Daoy (cell line): Measurements from ENCODE around the gene KLK15. TPM values are rescaled to one million over a fixed set of nuclear protein-coding genes. Genes with fewer than 3 reads are reported as not detected.
"Not testable (repeated sequence)": the region's sequence is repeated elsewhere in the genome, so short reads cannot be mapped to it uniquely, and the experiment has no call there.

Experiments used
- DNase-seq: peaks from one replicate; pipeline ENCODE4 v3.0.0-alpha.2; 2015; ENCODE audit warnings: low read depth
- total RNA-seq: library from RNA; depleted of rRNA; stranded (reverse); fragments of >200 nt; shearing (Covaris generic); gene quantifications from 2 replicates; pipeline ENCODE4 v1.2.3, GENCODE V29; 2014

The KLK15 gene
- total RNA-seq, 1 experiment from 2014 or later: not detected

DNA sequence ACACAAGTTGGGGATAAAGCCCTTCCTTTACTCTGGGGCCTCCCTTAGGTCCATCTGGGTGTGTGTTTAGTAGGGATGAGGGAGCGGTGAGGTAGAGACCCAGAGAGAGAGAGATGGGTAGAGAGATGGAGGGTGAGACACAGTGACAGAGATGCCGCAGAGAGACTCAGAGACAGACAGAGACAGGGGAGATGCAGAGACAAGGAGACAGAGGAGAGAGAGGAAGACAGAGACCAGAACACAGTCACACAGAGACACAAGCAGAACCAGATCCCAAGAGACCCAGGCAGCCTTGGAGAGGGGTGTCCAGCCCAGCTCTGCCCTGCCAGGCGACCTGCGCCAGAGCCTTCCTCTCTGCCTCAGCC is 12.1 kb downstream of the KLK15 start:
- no peak for DNase-seq

GRCh38 chr19:50820549-50821247 is 12.7 kb downstream of the KLK15 start:
- DNase-seq: no peak

DNA sequence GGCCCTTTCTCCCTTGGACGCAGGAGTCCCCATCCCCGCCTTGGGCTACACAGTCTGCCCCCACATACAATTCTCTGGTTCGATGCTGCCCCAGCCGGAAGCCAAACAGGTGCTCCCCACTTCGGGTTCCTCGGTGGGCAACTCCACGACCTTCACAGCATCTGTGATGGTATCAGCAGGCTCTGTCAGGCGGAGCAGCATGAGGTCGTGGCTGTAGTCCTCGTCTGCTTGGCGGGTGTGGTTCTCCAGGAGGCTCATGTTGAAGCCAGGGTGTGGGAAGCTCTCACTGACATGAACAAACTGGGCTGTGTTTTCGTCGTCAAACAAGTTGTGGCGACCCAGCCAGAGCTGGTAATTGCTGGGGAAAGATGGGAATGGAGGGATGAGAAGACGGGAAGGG is 13.3 kb downstream of the KLK15 start:
- DNase-seq: no peak

- no peak for DNase-seq
Measured at GRCh38 chr19:50819636-50820035, 13.7 kb downstream of the KLK15 start.

DNA sequence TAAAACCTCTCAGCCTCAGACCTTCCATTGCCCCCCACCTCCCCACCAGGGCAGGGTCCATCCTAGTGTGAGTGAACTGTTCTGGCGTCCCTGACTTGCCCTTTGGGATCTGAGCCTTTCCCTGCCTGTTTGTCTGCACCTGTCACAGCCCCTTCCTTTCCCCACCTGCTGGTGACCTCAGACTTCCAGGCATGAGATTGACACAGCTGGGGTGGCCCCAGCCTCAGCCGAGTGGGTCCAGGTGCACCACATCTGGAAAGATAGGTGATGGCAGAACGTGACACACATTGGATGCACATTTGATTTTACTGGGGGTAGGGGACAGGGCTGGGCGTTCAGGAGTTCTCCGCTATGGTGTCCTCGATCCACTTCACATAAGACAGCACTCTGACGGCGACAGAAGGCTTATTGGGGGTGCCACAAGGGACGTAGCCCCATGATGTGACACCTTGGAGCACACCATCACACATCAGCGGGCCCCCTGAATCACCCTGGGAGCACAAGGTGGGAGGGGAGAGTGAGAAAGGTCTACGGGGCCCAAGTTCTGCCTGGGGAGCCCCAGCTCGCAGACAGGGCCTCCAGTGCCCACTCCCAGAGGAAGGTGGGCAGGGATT is 14.4 kb downstream of the KLK15 start:
- no peak for DNase-seq

GRCh38 chr19:50817941-50818858 is 15.2 kb downstream of the KLK15 start:
- peak; percentile 79 for DNase-seq

DNA sequence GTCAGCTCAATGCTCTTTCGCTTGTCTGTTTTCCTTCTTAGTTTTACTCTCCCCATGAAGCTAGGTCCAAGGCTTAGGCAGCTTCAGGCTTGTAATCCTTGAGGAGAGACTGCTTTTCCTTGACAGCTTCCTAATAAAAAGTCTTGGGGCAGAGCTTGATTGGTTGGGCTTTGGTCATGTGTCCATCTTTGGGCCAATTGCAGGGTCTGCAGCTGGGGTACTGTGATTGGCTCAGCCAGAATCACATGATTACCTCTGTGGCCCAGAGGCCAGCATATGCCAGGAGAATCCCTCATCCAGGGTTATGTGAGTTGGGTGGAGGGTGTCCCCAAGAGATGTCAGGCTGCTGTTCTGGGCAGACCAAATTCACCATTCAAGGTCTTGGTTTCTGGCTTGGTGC is 17.9 kb downstream of the KLK15 start:
- no peak for DNase-seq

GRCh38 chr19:50814883-50815282 is 18.5 kb downstream of the KLK15 start:
- no peak for DNase-seq

- no peak for DNase-seq
Measured at GRCh38 chr19:50812474-50812873, 20.9 kb downstream of the KLK15 start.

GRCh38 chr19:50811622-50812238 is 21.6 kb downstream of the KLK15 start:
- not testable (repeated sequence) for DNase-seq

DNA sequence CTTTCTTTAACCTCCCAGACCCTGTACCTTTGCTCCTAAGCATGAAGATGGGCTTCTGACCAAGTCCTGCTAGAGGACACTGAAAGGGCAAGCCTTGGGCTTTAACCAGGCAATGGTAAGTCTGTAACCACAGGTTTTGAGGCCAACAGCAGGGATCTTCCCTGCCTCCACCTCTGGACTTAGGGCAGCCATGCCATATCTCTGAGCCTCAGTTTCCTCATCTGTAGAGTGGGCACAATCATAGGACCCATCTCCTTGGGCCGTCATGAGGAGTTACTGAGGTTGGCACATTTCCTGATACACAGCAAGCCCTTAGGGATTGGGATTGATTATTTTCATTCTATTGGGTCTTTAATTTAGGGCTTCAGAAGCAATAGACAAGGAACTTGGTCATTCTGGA is 24.5 kb downstream of the KLK15 start:
- DNase-seq: no peak

GRCh38 chr19:50804420-50805272 is 28.7 kb downstream of the KLK15 start:
- DNase-seq: peak; percentile 99

DNA sequence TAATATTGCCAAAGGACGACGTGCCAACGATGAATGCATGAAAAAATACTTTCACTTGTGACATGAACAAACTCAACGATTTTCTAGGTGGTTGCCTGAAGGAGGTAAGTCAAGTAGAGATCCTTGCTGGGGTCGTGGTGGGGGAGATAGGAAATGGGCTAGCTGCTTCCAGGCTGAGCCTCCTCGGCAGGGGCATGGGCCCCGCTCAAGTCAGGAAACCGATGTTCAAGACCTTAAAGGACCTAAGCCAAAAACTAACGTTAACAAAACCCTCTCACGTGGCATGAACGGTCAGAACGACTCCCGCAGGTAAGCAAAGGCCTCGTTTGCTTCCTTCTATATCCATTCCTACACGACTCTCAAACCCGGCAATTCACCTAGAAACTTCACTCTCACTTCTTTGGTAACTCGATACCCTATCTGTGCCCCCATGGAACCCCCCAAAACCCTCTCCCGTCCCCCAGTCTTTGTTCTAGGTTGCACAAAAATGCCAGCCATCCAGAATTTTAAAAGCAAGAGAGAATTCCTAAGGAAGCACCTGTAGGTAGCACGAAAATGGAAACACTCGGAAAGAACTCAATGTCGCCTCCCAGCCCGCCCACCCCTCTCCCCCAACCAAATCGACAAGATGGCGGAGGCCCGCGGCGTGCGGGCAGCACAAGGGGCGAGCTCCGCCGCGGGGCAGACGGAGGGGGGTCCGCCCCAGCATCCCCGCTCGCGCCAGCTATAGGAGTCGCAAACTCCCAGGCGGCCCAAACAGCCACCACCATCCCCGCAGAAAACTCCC is 29.5 kb downstream of the KLK15 start:
- peak; percentile 38 for DNase-seq

DNA sequence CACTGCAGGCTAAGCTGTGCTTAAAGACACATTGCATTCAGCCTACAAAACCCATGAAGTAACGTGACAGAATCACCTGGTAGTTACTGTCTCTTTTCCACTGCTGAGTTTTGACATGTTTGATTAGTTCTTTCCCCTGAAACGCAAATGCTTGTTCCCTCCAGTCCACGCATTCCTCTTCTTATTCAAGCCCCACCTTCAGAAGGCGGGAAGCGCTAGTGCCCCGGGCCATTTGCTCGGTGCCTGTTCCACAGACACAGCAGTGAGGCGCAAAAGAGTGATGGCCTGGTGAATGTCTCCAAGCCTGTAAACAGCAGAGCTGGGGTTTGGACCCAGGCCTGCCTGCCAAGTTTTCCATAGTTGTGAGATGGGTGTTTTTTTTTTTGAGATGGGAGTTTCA is 32.3 kb downstream of the KLK15 start:
- DNase-seq: no peak

- no peak for DNase-seq
Measured at GRCh38 chr19:50799547-50799851, 33.9 kb downstream of the KLK15 start.

DNA sequence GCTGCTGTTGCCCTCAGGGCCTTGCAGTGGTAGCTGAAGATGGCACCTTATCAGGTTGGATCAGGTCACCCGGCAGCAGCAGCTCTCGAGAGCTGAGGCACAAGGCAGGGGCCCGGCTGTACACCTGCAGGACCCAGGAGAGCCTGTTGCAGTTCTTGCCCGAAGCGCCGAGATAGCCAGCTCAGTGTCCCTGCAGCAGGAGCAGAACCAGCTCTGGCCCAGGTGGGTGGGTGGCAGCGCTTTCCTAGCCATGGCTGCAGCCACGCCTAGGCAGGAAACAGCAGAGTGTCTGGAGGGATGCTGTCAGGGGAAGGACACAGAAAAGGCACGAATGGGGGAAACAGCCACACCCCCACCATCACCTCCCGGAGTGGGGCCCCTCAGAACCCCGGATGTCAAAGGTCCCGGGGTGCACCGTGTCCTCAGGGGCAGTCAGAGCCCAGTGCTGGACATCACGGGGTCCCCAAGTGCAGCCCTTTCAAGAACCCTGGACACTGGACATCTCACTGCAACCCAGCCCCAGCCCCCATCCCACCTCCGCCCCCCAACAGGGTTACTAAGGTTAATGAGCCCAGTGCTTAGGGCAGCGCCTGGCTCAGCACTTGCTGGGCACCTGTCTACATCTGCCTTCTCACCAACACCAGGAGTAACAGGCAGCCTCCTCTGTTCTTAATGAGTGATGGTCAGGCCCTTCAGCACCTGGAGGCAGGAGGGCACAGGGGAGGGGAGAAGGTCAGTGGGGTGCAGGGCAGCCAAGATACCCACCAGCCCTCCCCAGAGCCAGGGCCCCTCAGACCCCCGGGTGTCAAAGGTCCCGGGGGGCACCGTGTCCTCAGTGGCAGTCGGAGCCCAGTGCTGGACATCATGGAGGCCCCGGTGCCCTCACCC is 34.5 kb downstream of the KLK15 start:
- no peak for DNase-seq

GRCh38 chr19:50797781-50798658 is 35.4 kb downstream of the KLK15 start:
- DNase-seq: no peak

GRCh38 chr19:50797429-50797780 is 36.0 kb downstream of the KLK15 start:
- DNase-seq: no peak
